SK-N-SH treated with all-trans-retinoic acid at 6 μM for 48 hours (cell line): Measurements from ENCODE around the gene IFI27L2.
A peak's percentile ranks its signal among the peaks of the same experiment; 100 is the strongest.

Experiments used
- ATAC-seq: fragments of 200-7000 bp; cut with Tn5 transposase; 3 replicates; pipeline ENCODE4 v1.9.1; 2020; ENCODE audit warnings: mild to moderate bottlenecking, moderate library complexity
- ARNTL ChIP-seq: fragments of 450-650 bp; formaldehyde crosslinking; IDR thresholded peaks from 2 replicates; pipeline ENCODE4 v1.5.0; 2020; ENCODE audit warnings: low read depth, mild to moderate bottlenecking, moderate library complexity, borderline replicate concordance
- BACH2 ChIP-seq: fragments of 250-450 bp; sonication (Bioruptor Pico); IDR thresholded peaks from 2 replicates; pipeline ENCODE4 v1.9.0; 2021; ENCODE audit warnings: mild to moderate bottlenecking, borderline replicate concordance
- CREB5 ChIP-seq: fragments of 250-450 bp; sonication (Bioruptor Pico); IDR thresholded peaks from 2 replicates; pipeline ENCODE4 v1.5.1; 2020; ENCODE audit warnings: low read depth, mild to moderate bottlenecking, moderate library complexity
- CSDC2 ChIP-seq: fragments of 250-450 bp; sonication (Bioruptor Pico); IDR thresholded peaks from 2 replicates; pipeline ENCODE4 v1.5.0; 2020; ENCODE audit warnings: mild to moderate bottlenecking, moderate library complexity
- ESRRG ChIP-seq: fragments of 250-450 bp; sonication (Bioruptor Pico); IDR thresholded peaks from 2 replicates; pipeline ENCODE4 v1.6.1; 2021; ENCODE audit warnings: mild to moderate bottlenecking
- GLIS3 ChIP-seq: fragments of 250-450 bp; sonication (Bioruptor Pico); IDR thresholded peaks from 2 replicates; pipeline ENCODE4 v1.5.0; 2020; ENCODE audit warnings: mild to moderate bottlenecking, moderate library complexity
- ISL1 ChIP-seq: fragments of 250-450 bp; sonication (Bioruptor Pico); IDR thresholded peaks from 2 replicates; pipeline ENCODE4 v2.1.2; 2022; ENCODE audit warnings: mild to moderate bottlenecking, moderate library complexity
- OSR1 ChIP-seq: fragments of 250-450 bp; sonication (Bioruptor Pico); IDR thresholded peaks from 2 replicates; pipeline ENCODE4 v1.8.0; 2022; ENCODE audit warnings: moderate library complexity, mild to moderate bottlenecking, inconsistent platforms
- PATZ1 ChIP-seq: fragments of 250-450 bp; sonication (Bioruptor Pico); IDR thresholded peaks from 2 replicates; pipeline ENCODE4 v1.8.0; 2020; ENCODE audit warnings: mild to moderate bottlenecking, moderate library complexity, borderline replicate concordance
- POU6F1 ChIP-seq: fragments of 250-450 bp; sonication (Bioruptor Pico); IDR thresholded peaks from 2 replicates; pipeline ENCODE4 v1.8.0; 2021; ENCODE audit warnings: low read depth, mild to moderate bottlenecking, moderate library complexity, borderline replicate concordance
- PPARA ChIP-seq: fragments of 250-450 bp; sonication (Bioruptor Pico); IDR thresholded peaks from 2 replicates; pipeline ENCODE4 v1.5.0; 2020; ENCODE audit warnings: mild to moderate bottlenecking, borderline replicate concordance
- RARB ChIP-seq: fragments of 250-450 bp; sonication (Bioruptor Pico); IDR thresholded peaks from 2 replicates; pipeline ENCODE4 v1.8.0; 2021; ENCODE audit warnings: mild to moderate bottlenecking, moderate library complexity
- SNAI2 ChIP-seq: fragments of 250-450 bp; sonication (Bioruptor Pico); IDR thresholded peaks from 2 replicates; pipeline ENCODE4 v1.5.0; 2020; ENCODE audit warnings: mild to moderate bottlenecking, moderate library complexity
- TCF4 ChIP-seq: fragments of 250-450 bp; sonication (Bioruptor Pico); IDR thresholded peaks from 2 replicates; pipeline ENCODE4 v1.8.0; 2021; ENCODE audit warnings: mild to moderate bottlenecking, moderate library complexity, borderline replicate concordance
- TOX ChIP-seq: fragments of 250-450 bp; sonication (Bioruptor Pico); IDR thresholded peaks from 2 replicates; pipeline ENCODE4 v1.8.0; 2021; ENCODE audit warnings: mild to moderate bottlenecking, moderate library complexity, borderline replicate concordance
- ZC3H10 ChIP-seq: fragments of 250-450 bp; sonication (Bioruptor Pico); IDR thresholded peaks from 2 replicates; pipeline ENCODE4 v1.5.1; 2021; ENCODE audit warnings: mild to moderate bottlenecking, moderate library complexity
- ZFP3 ChIP-seq: fragments of 250-450 bp; sonication (Bioruptor Pico); IDR thresholded peaks from 2 replicates; pipeline ENCODE4 v1.5.0; 2020; ENCODE audit warnings: mild to moderate bottlenecking, moderate library complexity
- ZFP30 ChIP-seq: fragments of 450-650 bp; formaldehyde crosslinking; IDR thresholded peaks from 2 replicates; pipeline ENCODE4 v1.5.0; 2022; ENCODE audit warnings: mild to moderate bottlenecking, moderate library complexity
- ZNF565 ChIP-seq: fragments of 450-650 bp; formaldehyde crosslinking; conservative IDR thresholded peaks from 2 replicates; pipeline ENCODE4 v1.5.0; 2020; ENCODE audit warnings: low read depth, mild to moderate bottlenecking, moderate library complexity
- ZNF70 ChIP-seq: fragments of 450-650 bp; formaldehyde crosslinking; IDR thresholded peaks from 2 replicates; pipeline ENCODE4 v1.5.0; 2020; ENCODE audit warnings: mild to moderate bottlenecking, moderate library complexity
- ZNF8 ChIP-seq: fragments of 450-650 bp; formaldehyde crosslinking; IDR thresholded peaks from 2 replicates; pipeline ENCODE4 v1.5.0; 2020; ENCODE audit warnings: mild to moderate bottlenecking, moderate library complexity
- TF ChIP-seq, protein P1 (sequence below): fragments of 250-450 bp; sonication (Bioruptor Pico); IDR thresholded peaks from 2 replicates; pipeline ENCODE4 v1.5.1; 2021; ENCODE audit warnings: mild to moderate bottlenecking, moderate library complexity
- TF ChIP-seq, protein P2 (sequence below): fragments of 250-450 bp; sonication (Bioruptor Pico); IDR thresholded peaks from 2 replicates; pipeline ENCODE4 v1.5.0; 2020; ENCODE audit warnings: mild to moderate bottlenecking, moderate library complexity

Gene IFI27L2

DNA sequence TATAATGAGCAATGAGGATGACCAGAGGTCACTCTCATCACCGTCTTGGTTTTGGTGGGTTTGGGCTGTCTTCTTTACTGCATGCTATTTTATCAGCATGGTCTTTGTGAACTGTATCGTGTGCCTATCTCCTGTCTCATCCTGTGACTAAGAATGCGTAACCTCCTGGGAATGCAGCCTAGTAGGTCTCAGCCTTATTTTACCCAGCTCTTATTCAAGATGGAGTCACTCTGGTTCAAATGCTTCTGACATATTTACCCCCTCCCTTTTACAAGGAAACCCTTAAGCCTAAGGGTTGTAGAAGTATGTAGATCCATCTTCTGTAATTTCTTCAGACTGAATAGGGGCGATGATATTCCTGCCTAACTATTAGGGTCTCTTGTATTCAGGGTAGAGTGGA, 39.9 kb downstream of the IFI27L2 start:
- no peak for TF ChIP-seq SNAI2 (CRISPR knock-in tag)
- TF ChIP-seq ZFP30, result no peak
- no peak for TF ChIP-seq PPARA (CRISPR knock-in tag)
- ATAC-seq, result no peak

DNA sequence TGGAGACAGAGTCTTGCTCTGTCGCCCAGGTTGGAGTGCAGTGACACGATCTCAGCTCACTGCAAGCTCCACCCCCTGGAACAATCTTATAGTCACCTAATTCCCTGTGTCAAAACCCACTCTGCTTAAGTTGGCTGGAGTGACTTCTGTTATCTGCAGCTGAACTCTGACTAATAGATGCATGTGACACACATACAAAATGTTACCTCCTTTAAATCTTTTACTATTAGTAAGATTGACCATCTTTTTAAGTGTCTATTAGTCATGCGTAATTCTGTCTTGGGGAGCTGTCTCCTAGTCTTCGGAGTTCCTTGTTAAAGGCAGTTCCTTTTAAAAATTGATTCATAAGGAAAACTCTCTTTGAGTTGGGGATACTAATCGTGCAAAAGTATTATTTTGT, 40.9 kb downstream of the IFI27L2 start:
- ATAC-seq, result peak; percentile 42; the same call in 2 of the 3 replicates
- TF ChIP-seq RARB (CRISPR knock-in tag), result no peak
- TF ChIP-seq ARNTL, result no peak
- TF ChIP-seq TCF4 (CRISPR knock-in tag), result no peak
- TF ChIP-seq ZFP3 (CRISPR knock-in tag), result no peak
- TF ChIP-seq OSR1 (CRISPR knock-in tag), result no peak
- TF ChIP-seq BACH2 (CRISPR knock-in tag), result no peak
- TF ChIP-seq PPARA (CRISPR knock-in tag), result no peak
- TF ChIP-seq ZNF565 (CRISPR knock-in tag), result no peak
- no peak for TF ChIP-seq ZFP30
- TF ChIP-seq, protein P1, sequence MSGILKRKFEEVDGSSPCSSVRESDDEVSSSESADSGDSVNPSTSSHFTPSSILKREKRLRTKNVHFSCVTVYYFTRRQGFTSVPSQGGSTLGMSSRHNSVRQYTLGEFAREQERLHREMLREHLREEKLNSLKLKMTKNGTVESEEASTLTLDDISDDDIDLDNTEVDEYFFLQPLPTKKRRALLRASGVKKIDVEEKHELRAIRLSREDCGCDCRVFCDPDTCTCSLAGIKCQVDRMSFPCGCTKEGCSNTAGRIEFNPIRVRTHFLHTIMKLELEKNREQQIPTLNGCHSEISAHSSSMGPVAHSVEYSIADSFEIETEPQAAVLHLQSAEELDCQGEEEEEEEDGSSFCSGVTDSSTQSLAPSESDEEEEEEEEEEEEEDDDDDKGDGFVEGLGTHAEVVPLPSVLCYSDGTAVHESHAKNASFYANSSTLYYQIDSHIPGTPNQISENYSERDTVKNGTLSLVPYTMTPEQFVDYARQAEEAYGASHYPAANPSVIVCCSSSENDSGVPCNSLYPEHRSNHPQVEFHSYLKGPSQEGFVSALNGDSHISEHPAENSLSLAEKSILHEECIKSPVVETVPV (CRISPR knock-in tag), result no peak
- TF ChIP-seq ISL1, result no peak
- no peak for TF ChIP-seq ZNF70
- TF ChIP-seq, protein P2, sequence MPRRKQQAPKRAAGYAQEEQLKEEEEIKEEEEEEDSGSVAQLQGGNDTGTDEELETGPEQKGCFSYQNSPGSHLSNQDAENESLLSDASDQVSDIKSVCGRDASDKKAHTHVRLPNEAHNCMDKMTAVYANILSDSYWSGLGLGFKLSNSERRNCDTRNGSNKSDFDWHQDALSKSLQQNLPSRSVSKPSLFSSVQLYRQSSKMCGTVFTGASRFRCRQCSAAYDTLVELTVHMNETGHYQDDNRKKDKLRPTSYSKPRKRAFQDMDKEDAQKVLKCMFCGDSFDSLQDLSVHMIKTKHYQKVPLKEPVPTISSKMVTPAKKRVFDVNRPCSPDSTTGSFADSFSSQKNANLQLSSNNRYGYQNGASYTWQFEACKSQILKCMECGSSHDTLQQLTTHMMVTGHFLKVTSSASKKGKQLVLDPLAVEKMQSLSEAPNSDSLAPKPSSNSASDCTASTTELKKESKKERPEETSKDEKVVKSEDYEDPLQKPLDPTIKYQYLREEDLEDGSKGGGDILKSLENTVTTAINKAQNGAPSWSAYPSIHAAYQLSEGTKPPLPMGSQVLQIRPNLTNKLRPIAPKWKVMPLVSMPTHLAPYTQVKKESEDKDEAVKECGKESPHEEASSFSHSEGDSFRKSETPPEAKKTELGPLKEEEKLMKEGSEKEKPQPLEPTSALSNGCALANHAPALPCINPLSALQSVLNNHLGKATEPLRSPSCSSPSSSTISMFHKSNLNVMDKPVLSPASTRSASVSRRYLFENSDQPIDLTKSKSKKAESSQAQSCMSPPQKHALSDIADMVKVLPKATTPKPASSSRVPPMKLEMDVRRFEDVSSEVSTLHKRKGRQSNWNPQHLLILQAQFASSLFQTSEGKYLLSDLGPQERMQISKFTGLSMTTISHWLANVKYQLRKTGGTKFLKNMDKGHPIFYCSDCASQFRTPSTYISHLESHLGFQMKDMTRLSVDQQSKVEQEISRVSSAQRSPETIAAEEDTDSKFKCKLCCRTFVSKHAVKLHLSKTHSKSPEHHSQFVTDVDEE (CRISPR knock-in tag), result no peak

DNA sequence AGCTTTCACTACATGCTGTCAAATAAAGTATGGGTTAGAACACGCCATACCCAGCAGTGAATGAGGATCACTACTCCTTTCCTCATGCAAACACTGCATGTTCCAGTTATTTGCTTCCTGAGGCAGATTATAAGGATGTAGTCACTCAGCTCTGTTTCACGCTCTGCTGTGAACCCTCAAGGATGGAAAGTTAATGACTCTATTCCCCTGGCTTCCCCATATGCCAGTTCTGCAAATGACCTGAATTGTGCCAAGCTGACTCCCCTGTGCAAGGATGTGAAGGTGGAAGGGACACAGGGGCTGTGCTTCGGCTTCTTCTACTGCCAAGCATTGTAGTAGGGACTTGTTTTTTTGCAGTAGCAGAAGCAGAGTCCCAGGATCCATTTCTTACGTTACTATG, 41.5 kb downstream of the IFI27L2 start:
- ATAC-seq, result no peak
- TF ChIP-seq OSR1 (CRISPR knock-in tag) (no peak), GLIS3 (no peak), ZC3H10 (CRISPR knock-in tag) (no peak), PPARA (CRISPR knock-in tag) (no peak), ISL1 (no peak), RARB (CRISPR knock-in tag) (no peak), CREB5 (CRISPR knock-in tag) (no peak), ZFP3 (CRISPR knock-in tag) (no peak), CSDC2 (CRISPR knock-in tag) (no peak), SNAI2 (CRISPR knock-in tag) (no peak), PATZ1 (no peak), ZNF8 (CRISPR knock-in tag) (no peak), BACH2 (CRISPR knock-in tag) (no peak), TOX (CRISPR knock-in tag) (no peak), TCF4 (CRISPR knock-in tag) (no peak), ZFP30 (no peak), ESRRG (CRISPR knock-in tag) (no peak), POU6F1 (CRISPR knock-in tag) (no peak)
- TF ChIP-seq, protein P1 (CRISPR knock-in tag), result no peak
- TF ChIP-seq, protein P2 (CRISPR knock-in tag), result no peak
